Activated CD4-positive, alpha-beta T cell treated with anti-CD3 and anti-CD28 coated beads, Interleukin-2, amount 50 U/mL, for 16 hours (primary cell): Measurements from ENCODE around the gene AASS.

Experiments used
- DNase-seq: peaks from one replicate; pipeline ENCODE4 v3.0.0-alpha.2; 2020

The AASS gene

GRCh38 chr7:122035876-122036275, 108.2 kb downstream of the AASS start:
- no peak for DNase-seq

GRCh38 chr7:122033641-122034040, 110.4 kb downstream of the AASS start:
- no peak for DNase-seq

DNA sequence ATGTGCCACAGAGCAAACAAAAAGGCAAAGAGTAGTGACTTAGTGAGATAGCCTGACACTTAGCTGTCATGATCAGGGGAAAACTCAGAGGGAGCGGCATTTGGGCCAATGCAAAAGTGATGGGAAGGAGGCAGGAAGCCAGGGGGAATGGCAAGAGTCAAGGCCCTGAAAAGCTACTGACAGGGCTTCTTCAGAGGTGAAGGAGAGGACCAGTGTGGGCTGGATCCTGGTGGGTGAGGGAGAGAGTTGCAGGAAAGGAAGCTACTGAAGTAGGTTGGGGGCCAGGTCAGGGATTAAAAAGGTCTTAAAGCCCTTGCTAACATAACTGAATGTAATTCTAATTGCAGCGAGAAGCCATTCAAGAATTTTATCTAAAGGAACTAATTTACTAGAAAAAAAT, 117.0 kb downstream of the AASS start:
- DNase-seq = no peak
